AG08396 (cell line): ENCODE results near the gene CUL5.

Experiments
- DNase-seq: peaks from one replicate; pipeline ENCODE4 v3.0.0; 2012; ENCODE audit warnings: low spot score, mixed read lengths

The CUL5 gene

GRCh38 chr11:108008656-108009496, at the start of gene CUL5:
CUL5 (plus strand) TSS chr11:108008898; CDS start chr11:108009349, 451 bp downstream.
- DNase-seq = peak; percentile 95

- no peak for DNase-seq
Observed at GRCh38 chr11:107961480-107961879, 47.2 kb upstream of the CUL5 start.

DNA sequence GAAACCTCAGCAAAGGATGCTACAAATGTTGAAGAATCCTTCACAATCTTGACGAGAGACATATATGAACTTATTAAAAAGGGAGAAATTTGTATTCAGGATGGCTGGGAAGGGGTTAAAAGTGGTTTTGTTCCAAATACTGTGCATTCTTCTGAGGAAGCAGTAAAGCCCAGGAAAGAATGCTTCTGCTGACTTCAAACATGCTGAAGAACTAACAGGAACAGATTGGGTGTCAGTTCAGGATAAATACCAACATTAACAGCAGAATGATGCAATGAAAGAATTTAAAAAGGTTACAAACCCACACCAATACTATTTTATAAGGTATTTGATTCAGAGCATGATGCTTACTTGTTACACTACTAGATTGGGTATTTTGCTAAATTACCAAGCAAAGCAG, 46.5 kb upstream of the CUL5 start:
- no peak for DNase-seq

DNA sequence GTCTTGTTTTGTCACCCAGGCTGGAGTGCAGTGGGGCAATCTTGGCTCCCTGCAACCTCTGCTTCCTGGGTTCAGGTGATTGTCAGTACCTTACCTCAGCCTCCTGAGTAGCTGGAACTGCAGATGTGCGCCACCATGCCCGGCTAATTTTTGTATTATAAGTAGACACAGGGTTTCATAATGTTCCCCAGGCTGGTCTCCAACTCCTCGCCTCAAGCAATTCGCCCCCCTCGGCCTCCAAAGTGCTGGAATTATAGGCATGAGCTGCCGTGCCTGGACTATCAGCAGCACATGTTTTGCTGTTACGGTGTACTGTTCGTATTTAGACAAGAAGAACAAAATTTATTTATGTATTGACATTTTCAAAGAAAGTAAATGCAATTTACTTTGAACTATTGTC, 45.6 kb upstream of the CUL5 start:
- no peak for DNase-seq

DNA sequence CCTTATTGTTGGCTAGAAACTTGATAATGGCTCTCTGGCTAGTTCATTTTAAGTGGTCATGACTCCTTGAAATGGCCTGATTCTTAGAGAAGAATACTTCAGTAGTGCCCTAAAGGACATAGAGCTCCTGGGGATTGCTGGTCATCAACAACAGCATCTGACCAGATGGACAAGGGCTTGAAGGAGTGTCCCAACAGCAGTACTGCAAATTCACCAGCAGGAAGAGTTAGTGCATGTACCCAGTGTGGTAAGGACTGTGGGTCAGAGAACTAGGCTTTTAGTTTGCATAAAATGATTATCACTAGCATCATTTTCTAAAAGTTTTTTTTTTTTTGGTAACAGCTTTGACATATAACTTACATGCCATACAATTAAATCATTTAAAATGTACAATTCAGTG, 39.5 kb upstream of the CUL5 start:
- DNase-seq = no peak

DNA sequence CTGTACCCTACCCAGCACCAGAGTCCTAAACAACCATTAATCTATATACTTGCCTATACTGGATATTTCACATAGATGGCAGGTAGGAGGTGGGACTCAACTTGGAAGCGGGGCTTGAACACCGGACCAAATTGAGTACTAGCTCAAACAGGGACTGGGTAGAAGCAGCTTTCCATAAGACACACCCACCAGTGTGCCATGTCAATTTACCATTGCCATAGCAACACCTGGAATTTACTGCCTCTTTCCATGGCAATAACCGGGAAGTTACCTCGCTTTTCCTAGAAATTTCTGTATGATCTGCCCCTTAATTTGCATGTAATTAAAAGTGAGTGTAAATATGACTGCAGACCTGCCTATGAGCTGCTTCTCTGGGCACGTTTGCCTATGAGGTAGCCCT, 38.6 kb upstream of the CUL5 start:
- no peak for DNase-seq

DNA sequence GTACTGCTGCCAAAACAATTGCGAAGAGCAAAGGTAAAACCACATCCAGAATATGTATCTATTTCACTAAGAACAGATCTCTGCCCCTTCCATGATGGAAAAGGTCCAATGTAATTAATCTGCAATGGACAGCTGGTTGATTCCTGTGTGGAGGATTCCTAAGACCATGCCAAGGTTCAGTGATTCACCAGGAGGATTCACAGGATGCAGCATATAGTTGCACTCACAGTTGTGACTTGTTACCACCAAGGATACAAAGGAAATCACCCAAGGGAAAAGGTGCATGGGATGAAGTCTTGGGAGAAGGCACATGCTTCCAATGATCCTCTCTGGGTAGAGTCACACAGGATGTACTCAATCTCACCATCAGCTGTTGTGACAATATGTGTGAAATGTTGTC, 35.1 kb upstream of the CUL5 start:
- no peak for DNase-seq

- DNase-seq = no peak
Observed at GRCh38 chr11:107988397-107989158, 20.1 kb upstream of the CUL5 start.

DNA sequence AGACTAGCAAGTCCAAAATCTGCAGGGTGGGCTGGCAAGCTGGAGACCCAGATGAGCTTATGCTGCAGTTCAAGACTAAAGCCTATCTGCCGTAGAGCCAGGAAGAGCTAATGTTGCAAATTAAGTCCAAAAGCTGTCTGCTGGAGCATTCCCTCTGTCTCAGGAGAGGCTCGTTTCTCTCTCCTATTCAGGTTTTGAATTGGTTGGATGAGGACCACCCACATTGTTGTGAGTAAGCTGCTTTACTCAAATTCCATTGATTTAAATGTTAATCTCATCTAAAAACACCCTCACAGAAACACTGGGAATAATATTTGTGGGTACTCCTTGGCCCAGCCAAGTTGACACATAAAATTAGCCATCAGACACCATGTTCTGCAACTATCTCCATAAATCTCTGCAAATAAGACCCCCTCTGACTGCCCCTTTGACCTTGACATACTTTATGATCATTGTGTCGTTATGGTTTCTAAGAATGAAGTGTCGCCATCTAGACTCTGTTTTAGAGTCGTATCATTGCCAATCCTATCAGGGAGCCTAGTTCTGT, 16.8 kb upstream of the CUL5 start:
- DNase-seq = no peak

DNA sequence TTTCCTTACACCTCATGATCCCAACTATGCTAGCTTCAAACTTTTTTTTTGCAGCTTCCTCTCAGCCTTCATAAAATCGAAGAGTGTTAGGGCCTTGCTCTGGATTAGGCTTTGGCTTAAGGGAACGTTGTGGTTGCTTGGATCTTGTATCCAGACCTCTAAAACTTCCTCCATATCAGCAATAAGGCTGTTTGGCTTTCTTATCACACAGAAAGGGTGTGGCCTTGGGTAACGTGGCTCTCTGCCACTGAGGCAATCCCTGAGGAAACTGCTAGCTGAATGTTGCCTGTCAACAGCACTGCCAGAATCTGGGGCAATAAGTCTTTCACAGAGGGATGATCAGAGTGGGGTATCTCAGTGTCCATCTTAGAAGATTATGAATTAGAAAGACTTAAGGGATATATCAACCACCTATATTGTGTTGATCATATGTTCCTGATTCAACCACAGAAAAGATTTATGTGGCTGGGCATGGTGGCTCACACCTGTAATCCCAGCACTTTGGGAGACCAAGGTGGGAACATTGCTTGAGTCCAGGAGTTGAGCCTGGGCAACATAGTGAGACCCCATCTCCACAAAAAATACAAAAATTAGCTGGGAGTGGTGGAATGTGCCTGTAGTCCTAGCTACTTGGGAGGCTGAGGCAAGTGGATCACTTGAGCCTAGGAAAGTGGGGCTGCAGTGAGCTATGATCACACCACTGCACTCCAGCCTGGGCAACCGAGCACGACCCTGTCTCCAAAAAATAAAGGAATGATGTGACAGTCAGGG, 12.5 kb upstream of the CUL5 start:
- DNase-seq = no peak

DNA sequence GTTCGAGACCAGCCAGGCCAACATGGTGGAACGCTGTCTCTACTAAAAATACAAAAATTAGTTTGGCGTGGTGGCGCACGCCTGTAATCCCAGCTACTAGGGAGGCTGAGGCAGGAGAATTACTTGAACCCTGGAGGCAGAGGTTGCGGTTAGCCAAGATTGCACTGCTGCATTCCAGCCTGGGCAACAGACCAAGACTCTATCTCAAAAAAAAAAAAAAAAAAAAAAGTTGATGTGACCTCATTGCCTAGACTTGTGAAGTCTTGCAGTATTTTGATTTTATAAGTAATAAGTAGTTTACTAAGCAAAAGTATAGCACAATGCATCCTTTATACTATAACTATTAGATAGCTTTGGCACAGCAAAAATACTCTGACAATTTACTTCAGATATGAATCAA, 9.9 kb upstream of the CUL5 start:
- DNase-seq = no peak

DNA sequence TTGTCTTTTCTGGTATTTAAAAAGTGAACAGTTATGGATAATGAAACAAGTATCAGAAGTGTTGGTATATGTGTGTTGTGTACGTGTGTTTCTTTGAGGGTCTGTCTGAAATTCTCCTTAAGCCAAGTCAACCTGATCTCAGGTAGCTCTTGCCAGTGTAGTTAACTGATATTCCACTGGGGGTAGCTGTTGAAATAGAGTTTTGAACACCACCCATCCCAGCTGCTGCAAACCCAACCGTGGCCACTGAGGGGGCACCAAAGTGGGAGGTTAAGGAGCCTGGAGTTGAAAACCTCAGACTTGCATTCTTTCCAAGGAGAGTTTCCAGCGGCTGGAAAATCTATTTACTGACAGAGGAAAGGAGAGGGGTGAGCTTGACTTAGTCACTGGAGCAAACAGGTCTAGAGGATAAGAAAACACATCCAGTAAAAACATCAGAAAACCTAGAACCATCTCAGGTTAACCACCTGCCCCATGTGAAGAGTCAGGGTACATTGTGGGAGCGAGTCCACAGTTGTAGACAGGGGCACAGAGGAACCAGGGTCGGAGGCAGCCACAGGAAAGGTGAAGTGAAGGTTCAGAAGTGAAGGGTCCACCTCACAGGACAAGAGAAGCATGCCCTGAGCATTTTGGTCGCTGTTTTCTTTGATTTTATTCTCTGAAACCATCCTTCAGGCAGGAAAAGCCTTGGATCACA, 8.8 kb upstream of the CUL5 start:
- peak; percentile 44 for DNase-seq

DNA sequence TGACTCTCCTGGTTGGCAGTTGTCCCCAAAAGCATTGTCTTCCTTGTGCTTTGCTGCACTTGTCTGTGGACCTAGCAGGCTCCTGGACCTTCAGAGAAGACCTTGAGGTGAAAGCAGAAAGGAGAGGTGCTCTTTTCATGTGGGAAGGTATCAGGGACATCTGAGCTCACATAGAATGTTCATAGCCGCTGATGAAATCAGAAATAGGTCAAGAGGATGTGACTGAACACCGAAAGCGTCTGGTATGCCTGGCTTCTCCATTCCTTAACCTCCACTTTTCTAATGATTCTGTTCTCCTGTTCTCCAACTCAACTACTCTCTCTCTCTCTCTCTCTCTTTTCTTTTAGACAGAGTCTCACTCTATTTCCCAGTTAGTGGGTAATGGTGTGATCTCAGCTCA, 6.2 kb upstream of the CUL5 start:
- no peak for DNase-seq

DNA sequence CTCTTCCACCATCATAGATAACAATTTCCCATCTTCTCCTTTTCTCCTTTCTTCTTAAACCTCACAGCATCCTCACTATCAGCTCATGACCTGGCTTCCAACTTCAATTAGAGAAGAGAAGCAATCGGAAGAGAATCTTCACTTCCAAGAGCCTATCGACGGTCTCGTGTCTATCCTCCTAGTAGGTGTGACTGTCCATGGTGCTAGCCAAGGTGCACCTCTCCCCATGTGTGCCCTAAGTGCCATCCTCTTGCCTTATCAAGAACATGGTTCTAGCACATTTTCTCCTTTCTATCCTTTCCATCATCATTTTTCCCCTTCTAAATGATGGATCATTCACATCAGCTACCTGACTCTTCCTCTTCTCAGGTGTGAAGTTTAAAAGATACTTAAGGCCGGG, 5.1 kb upstream of the CUL5 start:
- DNase-seq = no peak

- DNase-seq = no peak
Observed at GRCh38 chr11:108007819-108008218, 879 bp upstream of the CUL5 start.

- peak; percentile 22 for DNase-seq
Observed at GRCh38 chr11:108009497-108010370, 1.0 kb downstream of the CUL5 start.

GRCh38 chr11:108012139-108012725, 3.5 kb downstream of the CUL5 start:
- DNase-seq = no peak

DNA sequence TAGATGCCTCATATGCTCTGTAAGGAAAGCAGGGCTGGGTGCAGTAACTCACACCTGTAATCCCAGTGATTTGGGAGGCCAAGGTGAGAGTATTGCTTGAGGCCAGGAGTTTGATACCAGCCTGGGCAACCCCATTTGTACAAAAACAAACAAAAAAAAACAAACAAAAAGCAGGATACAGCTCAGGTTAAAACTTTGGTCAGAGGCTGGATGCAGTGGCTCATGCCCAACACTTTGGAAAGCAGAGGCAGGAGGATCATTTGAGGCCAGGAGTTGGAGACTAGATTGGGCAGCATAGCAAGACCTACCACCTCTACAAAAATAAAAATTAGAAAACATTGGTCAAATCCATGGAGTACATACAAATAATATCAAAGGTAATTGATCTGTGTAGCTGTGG, 7.9 kb downstream of the CUL5 start:
- no peak for DNase-seq

- no peak for DNase-seq
Observed at GRCh38 chr11:108018708-108019107, 10.0 kb downstream of the CUL5 start.

- no peak for DNase-seq
Observed at GRCh38 chr11:108019870-108020540, 11.3 kb downstream of the CUL5 start.
